Brain microvascular endothelial cell (primary cell): ENCODE measurements around the gene CEP78.

ENCODE experiments used
- DNase-seq: peaks from one replicate; pipeline ENCODE4 v3.0.0-alpha.2; 2020
- H3K27ac ChIP-seq: fragments of 250-450 bp; sonication (Bioruptor Pico); 2 replicates; pipeline ENCODE4 v1.5.1; 2020; ENCODE audit warnings: mild to moderate bottlenecking, moderate library complexity
- H3K27me3 ChIP-seq: fragments of 250-450 bp; sonication (Bioruptor Pico); replicated peaks from 2 replicates; pipeline ENCODE4 v1.5.1; 2020; ENCODE audit warnings: mild to moderate bottlenecking
- H3K36me3 ChIP-seq: fragments of 250-450 bp; sonication (Bioruptor Pico); replicated peaks from 2 replicates; pipeline ENCODE4 v1.5.1; 2020; ENCODE audit warnings: mild to moderate bottlenecking
- H3K4me3 ChIP-seq: 2 replicates; pipeline ENCODE4 v1.5.1; 2011; ENCODE audit warnings: low read depth, mild to moderate bottlenecking, control low read depth, low read length, moderate library complexity
- in situ Hi-C: cut with HindIII; loops from 2 replicates; pipeline ENCODE4 v1.10.0; 2017; ENCODE audit warnings: low sequenced_read_pairs, low pct_ligation_motif_present
- TF ChIP-seq, protein P1 (sequence below): IDR thresholded peaks from 2 replicates; pipeline ENCODE4 v1.5.1; 2011; ENCODE audit warnings: low read depth, mild to moderate bottlenecking, moderate library complexity, low read length, control low read depth, inconsistent platforms; ENCODE audit errors: missing control alignments

Gene CEP78

GRCh38 chr9:78267889-78268288 lies 32.0 kb downstream of the CEP78 start:
- in situ Hi-C loops, result no loop called here
- TF ChIP-seq, protein P1, sequence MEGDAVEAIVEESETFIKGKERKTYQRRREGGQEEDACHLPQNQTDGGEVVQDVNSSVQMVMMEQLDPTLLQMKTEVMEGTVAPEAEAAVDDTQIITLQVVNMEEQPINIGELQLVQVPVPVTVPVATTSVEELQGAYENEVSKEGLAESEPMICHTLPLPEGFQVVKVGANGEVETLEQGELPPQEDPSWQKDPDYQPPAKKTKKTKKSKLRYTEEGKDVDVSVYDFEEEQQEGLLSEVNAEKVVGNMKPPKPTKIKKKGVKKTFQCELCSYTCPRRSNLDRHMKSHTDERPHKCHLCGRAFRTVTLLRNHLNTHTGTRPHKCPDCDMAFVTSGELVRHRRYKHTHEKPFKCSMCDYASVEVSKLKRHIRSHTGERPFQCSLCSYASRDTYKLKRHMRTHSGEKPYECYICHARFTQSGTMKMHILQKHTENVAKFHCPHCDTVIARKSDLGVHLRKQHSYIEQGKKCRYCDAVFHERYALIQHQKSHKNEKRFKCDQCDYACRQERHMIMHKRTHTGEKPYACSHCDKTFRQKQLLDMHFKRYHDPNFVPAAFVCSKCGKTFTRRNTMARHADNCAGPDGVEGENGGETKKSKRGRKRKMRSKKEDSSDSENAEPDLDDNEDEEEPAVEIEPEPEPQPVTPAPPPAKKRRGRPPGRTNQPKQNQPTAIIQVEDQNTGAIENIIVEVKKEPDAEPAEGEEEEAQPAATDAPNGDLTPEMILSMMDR, result no peak
- no peak overlapping the region for H3K4me3 ChIP-seq
- H3K27ac ChIP-seq, result no peak overlapping the region
- no peaks in the 10 kb centered on the region for H3K27me3 ChIP-seq
- DNase-seq, result no peak
- H3K36me3 ChIP-seq, result peaks cover 2% of the 10 kb centered on the region

DNA sequence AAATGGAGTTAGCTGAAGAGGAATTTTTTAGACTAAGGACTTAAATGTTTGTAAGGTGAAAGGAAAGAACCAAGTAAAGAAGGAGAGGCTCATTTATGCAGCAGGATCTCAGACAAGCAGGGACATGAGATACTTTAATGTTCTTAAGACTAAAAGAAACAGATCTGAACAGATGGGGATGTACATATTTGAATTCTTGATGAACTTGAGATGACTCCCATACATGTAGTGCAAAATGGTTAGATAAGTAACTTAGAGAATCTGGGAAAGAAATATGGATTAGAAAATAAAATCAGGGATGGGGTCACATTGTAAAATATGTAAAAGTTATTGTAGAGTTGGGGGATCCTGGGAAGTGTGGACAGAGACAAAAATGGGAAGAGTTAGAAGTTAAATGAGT lies 33.9 kb downstream of the CEP78 start:
- TF ChIP-seq, protein P1, result no peak
- H3K27ac ChIP-seq, result no peak overlapping the region
- in situ Hi-C loops, result no loop called here
- H3K27me3 ChIP-seq, result no peaks in the 10 kb centered on the region
- no peak overlapping the region for H3K4me3 ChIP-seq
- no peak for DNase-seq
- H3K36me3 ChIP-seq, result peaks cover 2% of the 10 kb centered on the region

GRCh38 chr9:78272307-78272706 lies 36.4 kb downstream of the CEP78 start:
- DNase-seq, result no peak
- Histone ChIP-seq H3K27ac (no peak overlapping the region), H3K36me3 (no peaks in the 10 kb centered on the region), H3K4me3 (no peak overlapping the region), H3K27me3 (no peaks in the 10 kb centered on the region)
- TF ChIP-seq, protein P1, result no peak
- in situ Hi-C loops, result no loop called here

- peak; percentile 39 for DNase-seq
These were observed 37.9 kb downstream of the CEP78 start for GRCh38 chr9:78273761-78274160.

GRCh38 chr9:78278177-78278777 lies 42.4 kb downstream of the CEP78 start:
- Histone ChIP-seq H3K27ac (no peak overlapping the region), H3K27me3 (no peaks in the 10 kb centered on the region), H3K36me3 (no peaks in the 10 kb centered on the region), H3K4me3 (no peak overlapping the region)
- DNase-seq, result no peak
- TF ChIP-seq, protein P1, result no peak
- in situ Hi-C loops, result no loop called here

More at GRCh38 chr9:78273761-78274160, 37.9 kb downstream of the CEP78 start:
- Histone ChIP-seq H3K27ac (no peak overlapping the region), H3K36me3 (no peaks in the 10 kb centered on the region), H3K27me3 (no peaks in the 10 kb centered on the region), H3K4me3 (no peak overlapping the region)
- TF ChIP-seq, protein P1, result no peak
- in situ Hi-C loops, result no loop called here

DNA sequence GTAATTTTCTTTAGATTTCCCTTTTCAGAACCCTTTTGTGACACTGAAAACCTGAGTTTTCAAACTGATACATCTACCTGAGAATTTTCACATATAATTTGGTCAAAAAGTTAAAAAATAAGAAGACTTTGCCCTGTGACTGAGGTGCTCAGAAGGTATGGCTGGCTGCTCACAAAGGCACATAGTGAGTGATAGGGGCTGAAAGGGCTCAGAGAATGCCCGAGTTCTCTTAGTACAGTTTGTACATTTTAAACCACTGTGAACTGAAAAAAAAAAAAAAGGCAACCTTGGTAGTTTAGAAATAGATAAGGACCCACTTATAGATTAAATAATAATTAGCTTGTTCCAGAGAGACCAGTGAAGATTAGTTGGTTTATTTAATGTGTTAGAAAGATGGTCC lies 42.9 kb downstream of the CEP78 start:
- H3K27me3 ChIP-seq, result no peaks in the 10 kb centered on the region
- H3K4me3 ChIP-seq, result no peak overlapping the region
- no peak overlapping the region for H3K27ac ChIP-seq
- in situ Hi-C loops, result no loop called here
- no peak for DNase-seq
- TF ChIP-seq, protein P1, result no peak
- H3K36me3 ChIP-seq, result no peaks in the 10 kb centered on the region
